Liver (tissue), 3 donors: ENCODE data around the gene SRSF8.

Experiments used
- ATF3 ChIP-seq: IDR thresholded peaks from 2 replicates; pipeline ENCODE4 v1.6.1; 2016; ENCODE audit warnings: antibody characterized with exemption
- CTCF ChIP-seq: fragments of 150-350 bp; IDR thresholded peaks from 2 replicates; pipeline ENCODE4 v1.5.1; 2017; ENCODE audit warnings: improper control_type of control experiment, low read depth, low read length; ENCODE audit not compliant: missing input control
- JUND ChIP-seq, 2 donors: IDR thresholded peaks; 2 replicates each; pipeline ENCODE4 v1.6.1; 2016; ENCODE audit warnings: antibody characterized with exemption in 2 of 2
- MAX ChIP-seq: IDR thresholded peaks from 2 replicates; pipeline ENCODE4 v1.6.1; 2016; ENCODE audit warnings: antibody characterized with exemption
- REST ChIP-seq: IDR thresholded peaks from 2 replicates; pipeline ENCODE4 v1.6.1; 2016; ENCODE audit warnings: antibody characterized with exemption, mild to moderate bottlenecking
- SP1 ChIP-seq: IDR thresholded peaks from 2 replicates; pipeline ENCODE4 v1.6.1; 2018; ENCODE audit warnings: antibody characterized with exemption, mild to moderate bottlenecking
- TAF1 ChIP-seq: conservative IDR thresholded peaks from 2 replicates; pipeline ENCODE4 v1.6.1; 2016; ENCODE audit warnings: antibody characterized with exemption, mild to moderate bottlenecking
- ZBTB33 ChIP-seq: IDR thresholded peaks from 2 replicates; pipeline ENCODE4 v1.6.1; 2016; ENCODE audit warnings: antibody characterized with exemption
- donor health status: healthy.
- donor health status: healthy.

- no peak for TF ChIP-seq TAF1
- no peak for TF ChIP-seq CTCF
- no peak for TF ChIP-seq ATF3
- no peak for TF ChIP-seq ZBTB33
- TF ChIP-seq REST: no peak
- TF ChIP-seq MAX: no peak
- no peak for TF ChIP-seq JUND (IDR thresholded peaks at IDR 0.05)
- TF ChIP-seq SP1: no peak
Measured at GRCh38 chr11:95044010-95044409, 22.7 kb upstream of the SRSF8 start.
